ENCODE measurements around the gene LARP4. TPM values are rescaled to one million over a fixed set of nuclear protein-coding genes. Genes with fewer than 3 reads are reported as not detected.
A peak's percentile ranks its signal among the peaks of the same experiment; 100 is the strongest.

LARP4 gene
- total and polyA plus RNA-seq, 9 of the 15 experiments (the other 6 are each of a cell fraction or from before 2014, with no cell fraction given), result 31.6 to 84.5 (median 52.4) TPM

DNA sequence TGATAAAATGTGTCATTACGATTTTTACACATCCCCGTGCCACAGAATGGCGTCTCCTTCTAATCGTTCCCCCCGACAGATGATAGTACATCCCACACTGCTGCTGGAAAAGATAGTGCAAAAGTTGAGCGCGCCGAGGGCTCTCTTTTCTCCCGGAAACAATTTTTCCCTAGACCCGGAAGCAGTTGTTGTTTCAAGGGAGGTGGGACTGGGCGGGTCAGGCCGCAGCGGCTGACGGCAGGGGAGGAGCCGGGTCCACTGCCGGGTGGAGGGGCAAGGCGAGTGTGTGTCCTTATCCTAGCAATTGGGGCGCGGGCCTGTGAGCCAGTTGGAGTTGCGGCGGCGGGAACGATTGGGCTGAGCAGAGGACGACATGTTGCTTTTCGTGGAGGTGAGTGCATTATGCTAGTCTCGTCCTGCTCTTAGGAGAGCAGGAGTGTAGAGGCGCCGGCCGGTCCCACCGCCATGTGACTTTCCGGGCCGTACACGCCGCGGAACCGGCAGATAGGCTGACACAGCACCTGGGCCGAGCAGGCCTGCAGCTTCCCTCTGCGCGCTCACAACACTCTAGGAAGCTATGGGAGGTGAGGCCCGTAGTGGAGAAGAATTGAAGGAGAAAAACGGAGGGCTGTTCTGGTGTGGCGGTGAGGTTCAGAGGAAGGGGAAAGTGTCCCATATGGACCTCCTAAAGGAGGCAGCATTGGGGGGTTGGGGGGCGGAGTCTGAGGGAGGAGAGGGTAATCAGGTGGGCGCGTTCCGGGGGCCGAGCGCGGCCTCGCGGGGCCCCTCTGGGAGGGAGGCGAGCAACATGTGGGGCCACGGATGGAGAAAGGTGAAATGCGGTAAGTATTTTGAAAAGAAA lies at the start of gene LARP4 (continued):
- TF ChIP-seq, protein P1, sequence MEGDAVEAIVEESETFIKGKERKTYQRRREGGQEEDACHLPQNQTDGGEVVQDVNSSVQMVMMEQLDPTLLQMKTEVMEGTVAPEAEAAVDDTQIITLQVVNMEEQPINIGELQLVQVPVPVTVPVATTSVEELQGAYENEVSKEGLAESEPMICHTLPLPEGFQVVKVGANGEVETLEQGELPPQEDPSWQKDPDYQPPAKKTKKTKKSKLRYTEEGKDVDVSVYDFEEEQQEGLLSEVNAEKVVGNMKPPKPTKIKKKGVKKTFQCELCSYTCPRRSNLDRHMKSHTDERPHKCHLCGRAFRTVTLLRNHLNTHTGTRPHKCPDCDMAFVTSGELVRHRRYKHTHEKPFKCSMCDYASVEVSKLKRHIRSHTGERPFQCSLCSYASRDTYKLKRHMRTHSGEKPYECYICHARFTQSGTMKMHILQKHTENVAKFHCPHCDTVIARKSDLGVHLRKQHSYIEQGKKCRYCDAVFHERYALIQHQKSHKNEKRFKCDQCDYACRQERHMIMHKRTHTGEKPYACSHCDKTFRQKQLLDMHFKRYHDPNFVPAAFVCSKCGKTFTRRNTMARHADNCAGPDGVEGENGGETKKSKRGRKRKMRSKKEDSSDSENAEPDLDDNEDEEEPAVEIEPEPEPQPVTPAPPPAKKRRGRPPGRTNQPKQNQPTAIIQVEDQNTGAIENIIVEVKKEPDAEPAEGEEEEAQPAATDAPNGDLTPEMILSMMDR (IDR thresholded peaks at IDR 0.05 in 2 of 3, conservative IDR thresholded peaks at IDR 0.05 in 1 of 3; ENCODE audit: insufficient read depth in 2 of 3, low read depth in 1 of 3, low read length in 3 of 3), result no peak
- no peak for TF ChIP-seq ZNF76 (CRISPR knock-in tag; IDR thresholded peaks at IDR 0.05; ENCODE audit: borderline replicate concordance)
- no peak; the same call in 1 of the 2 replicates for TF ChIP-seq STAT5A (IDR thresholded peaks at IDR 0.05; ENCODE audit: borderline replicate concordance, low read length)
- TF ChIP-seq BDP1 (IDR thresholded peaks at IDR 0.05; ENCODE audit: insufficient read depth, insufficient read length), result no peak
- no peak for TF ChIP-seq PHB2 (IDR thresholded peaks at IDR 0.05; ENCODE audit: low read depth)
- TF ChIP-seq, protein P2, sequence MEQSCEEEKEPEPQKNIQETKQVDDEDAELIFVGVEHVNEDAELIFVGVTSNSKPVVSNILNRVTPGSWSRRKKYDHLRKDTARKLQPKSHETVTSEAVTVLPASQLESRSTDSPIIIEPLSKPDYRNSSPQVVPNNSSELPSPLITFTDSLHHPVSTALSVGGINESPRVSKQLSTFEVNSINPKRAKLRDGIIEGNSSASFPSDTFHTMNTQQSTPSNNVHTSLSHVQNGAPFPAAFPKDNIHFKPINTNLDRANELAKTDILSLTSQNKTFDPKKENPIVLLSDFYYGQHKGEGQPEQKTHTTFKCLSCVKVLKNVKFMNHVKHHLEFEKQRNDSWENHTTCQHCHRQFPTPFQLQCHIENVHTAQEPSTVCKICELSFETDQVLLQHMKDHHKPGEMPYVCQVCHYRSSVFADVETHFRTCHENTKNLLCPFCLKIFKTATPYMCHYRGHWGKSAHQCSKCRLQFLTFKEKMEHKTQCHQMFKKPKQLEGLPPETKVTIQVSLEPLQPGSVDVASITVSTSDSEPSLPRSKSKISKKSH (CRISPR knock-in tag; IDR thresholded peaks at IDR 0.05), result no peak
- no peak for TF ChIP-seq COPS2 (conservative IDR thresholded peaks at IDR 0.05)
- no peak for TF ChIP-seq HMG20B (CRISPR knock-in tag; IDR thresholded peaks at IDR 0.05)
- no peak for TF ChIP-seq ZKSCAN3 (CRISPR knock-in tag; IDR thresholded peaks at IDR 0.05)
- TF ChIP-seq SRSF3 (IDR thresholded peaks at IDR 0.05; ENCODE audit: insufficient read depth, low read length), result no peak
- TF ChIP-seq, protein P3, sequence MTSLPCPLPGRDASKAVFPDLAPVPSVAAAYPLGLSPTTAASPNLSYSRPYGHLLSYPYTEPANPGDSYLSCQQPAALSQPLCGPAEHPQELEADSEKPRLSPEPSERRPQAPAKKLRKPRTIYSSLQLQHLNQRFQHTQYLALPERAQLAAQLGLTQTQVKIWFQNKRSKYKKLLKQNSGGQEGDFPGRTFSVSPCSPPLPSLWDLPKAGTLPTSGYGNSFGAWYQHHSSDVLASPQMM (CRISPR knock-in tag; IDR thresholded peaks at IDR 0.05), result no peak
- TF ChIP-seq, protein P4, sequence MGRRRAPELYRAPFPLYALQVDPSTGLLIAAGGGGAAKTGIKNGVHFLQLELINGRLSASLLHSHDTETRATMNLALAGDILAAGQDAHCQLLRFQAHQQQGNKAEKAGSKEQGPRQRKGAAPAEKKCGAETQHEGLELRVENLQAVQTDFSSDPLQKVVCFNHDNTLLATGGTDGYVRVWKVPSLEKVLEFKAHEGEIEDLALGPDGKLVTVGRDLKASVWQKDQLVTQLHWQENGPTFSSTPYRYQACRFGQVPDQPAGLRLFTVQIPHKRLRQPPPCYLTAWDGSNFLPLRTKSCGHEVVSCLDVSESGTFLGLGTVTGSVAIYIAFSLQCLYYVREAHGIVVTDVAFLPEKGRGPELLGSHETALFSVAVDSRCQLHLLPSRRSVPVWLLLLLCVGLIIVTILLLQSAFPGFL (CRISPR knock-in tag; IDR thresholded peaks at IDR 0.05), result no peak
- no peak for TF ChIP-seq MYBL2 (IDR thresholded peaks at IDR 0.05; ENCODE audit: low read depth)
- no peak for TF ChIP-seq MYBL2 (CRISPR knock-in tag; IDR thresholded peaks at IDR 0.05; ENCODE audit: borderline replicate concordance)
- no peak for TF ChIP-seq CHD4 (IDR thresholded peaks at IDR 0.05; ENCODE audit: insufficient read depth, insufficient replicate concordance, low read depth, low read length, poor library complexity, severe bottlenecking)
- TF ChIP-seq JUNB (CRISPR knock-in tag; conservative IDR thresholded peaks at IDR 0.05), result no peak
- TF ChIP-seq NFE2 (IDR thresholded peaks at IDR 0.05; ENCODE audit: low read depth), result 0 out of 2 replicates have a peak, but pooled peaks have one; percentile 25
- peak; percentile 55; the same call in 1 of the 2 replicates for TF ChIP-seq TAF7 (tag; IDR thresholded peaks at IDR 0.05)
- peak; percentile 82 for TF ChIP-seq SP1 (CRISPR knock-in tag; IDR thresholded peaks at IDR 0.05)
- TF ChIP-seq ZKSCAN1 (IDR thresholded peaks at IDR 0.05; ENCODE audit: low read depth, low read length), result 0 out of 2 replicates have a peak, but pooled peaks have one; percentile 21
- TF ChIP-seq KAT7 (CRISPR knock-in tag; IDR thresholded peaks at IDR 0.05; ENCODE audit: borderline replicate concordance), result peak; percentile 80; the same call in 1 of the 2 replicates
- no peak for TF ChIP-seq SETDB1 (IDR thresholded peaks at IDR 0.05; ENCODE audit: low read length)
- TF ChIP-seq, protein P5, sequence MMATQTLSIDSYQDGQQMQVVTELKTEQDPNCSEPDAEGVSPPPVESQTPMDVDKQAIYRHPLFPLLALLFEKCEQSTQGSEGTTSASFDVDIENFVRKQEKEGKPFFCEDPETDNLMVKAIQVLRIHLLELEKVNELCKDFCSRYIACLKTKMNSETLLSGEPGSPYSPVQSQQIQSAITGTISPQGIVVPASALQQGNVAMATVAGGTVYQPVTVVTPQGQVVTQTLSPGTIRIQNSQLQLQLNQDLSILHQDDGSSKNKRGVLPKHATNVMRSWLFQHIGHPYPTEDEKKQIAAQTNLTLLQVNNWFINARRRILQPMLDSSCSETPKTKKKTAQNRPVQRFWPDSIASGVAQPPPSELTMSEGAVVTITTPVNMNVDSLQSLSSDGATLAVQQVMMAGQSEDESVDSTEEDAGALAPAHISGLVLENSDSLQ (IDR thresholded peaks at IDR 0.05), result peak; percentile 81
